ENCODE data around the gene ZMYND12. TPM values are rescaled to one million over a fixed set of nuclear protein-coding genes. Genes with fewer than 3 reads are reported as not detected.

ZMYND12 gene
- total and polyA plus RNA-seq, 2 donors from 2014 or later, result 1.9 to 17.7 TPM

GRCh38 chr1:42442662-42443061, 13.2 kb downstream of the ZMYND12 start:
- H3K27ac ChIP-seq (ENCODE audit: low read depth in 2 of 2, low read length in 2 of 2), result no peak overlapping the region
- no peaks in the 10 kb centered on the region for H3K4me1 ChIP-seq (ENCODE audit: control insufficient read depth in 2 of 3, insufficient read depth in 2 of 3, low read depth in 1 of 3, low read length in 3 of 3)
- no peaks in the 10 kb centered on the region for H3K27me3 ChIP-seq (ENCODE audit: control insufficient read depth, insufficient read depth, low read length)
- DNase-seq, result no peak
- H3K36me3 ChIP-seq (ENCODE audit: control insufficient read depth in 2 of 3, insufficient read depth in 3 of 3, low read length in 3 of 3), result no peaks in the 10 kb centered on the region
- intact Hi-C loops (cut with DNase I), result no loop called here
- no peak overlapping the region for H3K9ac ChIP-seq (ENCODE audit: low read length in 3 of 3)
- TF ChIP-seq, protein P1, sequence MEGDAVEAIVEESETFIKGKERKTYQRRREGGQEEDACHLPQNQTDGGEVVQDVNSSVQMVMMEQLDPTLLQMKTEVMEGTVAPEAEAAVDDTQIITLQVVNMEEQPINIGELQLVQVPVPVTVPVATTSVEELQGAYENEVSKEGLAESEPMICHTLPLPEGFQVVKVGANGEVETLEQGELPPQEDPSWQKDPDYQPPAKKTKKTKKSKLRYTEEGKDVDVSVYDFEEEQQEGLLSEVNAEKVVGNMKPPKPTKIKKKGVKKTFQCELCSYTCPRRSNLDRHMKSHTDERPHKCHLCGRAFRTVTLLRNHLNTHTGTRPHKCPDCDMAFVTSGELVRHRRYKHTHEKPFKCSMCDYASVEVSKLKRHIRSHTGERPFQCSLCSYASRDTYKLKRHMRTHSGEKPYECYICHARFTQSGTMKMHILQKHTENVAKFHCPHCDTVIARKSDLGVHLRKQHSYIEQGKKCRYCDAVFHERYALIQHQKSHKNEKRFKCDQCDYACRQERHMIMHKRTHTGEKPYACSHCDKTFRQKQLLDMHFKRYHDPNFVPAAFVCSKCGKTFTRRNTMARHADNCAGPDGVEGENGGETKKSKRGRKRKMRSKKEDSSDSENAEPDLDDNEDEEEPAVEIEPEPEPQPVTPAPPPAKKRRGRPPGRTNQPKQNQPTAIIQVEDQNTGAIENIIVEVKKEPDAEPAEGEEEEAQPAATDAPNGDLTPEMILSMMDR (IDR thresholded peaks at IDR 0.05; ENCODE audit: borderline replicate concordance, extremely low read depth, insufficient read depth), result no peak
- no peak overlapping the region for H3K4me3 ChIP-seq (ENCODE audit: low read length in 3 of 3)
- no peaks in the 10 kb centered on the region for H3K9me3 ChIP-seq (ENCODE audit: control insufficient read depth in 2 of 3, insufficient read depth in 1 of 3, low read length in 3 of 3)
- no peak for FAIRE-seq

- H3K36me3 ChIP-seq (ENCODE audit: control insufficient read depth in 2 of 3, insufficient read depth in 3 of 3, low read length in 3 of 3), result peaks cover 0 to 6% (median under 1%) of the 10 kb centered on the region in 3 donors
- H3K27me3 ChIP-seq (ENCODE audit: control insufficient read depth, insufficient read depth, low read length), result no peaks in the 10 kb centered on the region
- DNase-seq (no peak), FAIRE-seq (no peak)
- H3K4me1 ChIP-seq (ENCODE audit: control insufficient read depth in 2 of 3, insufficient read depth in 2 of 3, low read depth in 1 of 3, low read length in 3 of 3), result no peaks in the 10 kb centered on the region
- no peak overlapping the region for H3K9ac ChIP-seq (ENCODE audit: low read length in 3 of 3)
- no peak overlapping the region for H3K4me3 ChIP-seq (ENCODE audit: low read length in 3 of 3)
- H3K27ac ChIP-seq (ENCODE audit: low read depth in 2 of 2, low read length in 2 of 2), result no peak overlapping the region
- H3K9me3 ChIP-seq (ENCODE audit: control insufficient read depth in 2 of 3, insufficient read depth in 1 of 3, low read length in 3 of 3), result no peaks in the 10 kb centered on the region
- intact Hi-C loops (cut with DNase I), result no loop called here
- TF ChIP-seq, protein P1 (IDR thresholded peaks at IDR 0.05; ENCODE audit: borderline replicate concordance, extremely low read depth, insufficient read depth), result no peak
Observed at GRCh38 chr1:42439940-42440339, 15.9 kb downstream of the ZMYND12 start.

DNA sequence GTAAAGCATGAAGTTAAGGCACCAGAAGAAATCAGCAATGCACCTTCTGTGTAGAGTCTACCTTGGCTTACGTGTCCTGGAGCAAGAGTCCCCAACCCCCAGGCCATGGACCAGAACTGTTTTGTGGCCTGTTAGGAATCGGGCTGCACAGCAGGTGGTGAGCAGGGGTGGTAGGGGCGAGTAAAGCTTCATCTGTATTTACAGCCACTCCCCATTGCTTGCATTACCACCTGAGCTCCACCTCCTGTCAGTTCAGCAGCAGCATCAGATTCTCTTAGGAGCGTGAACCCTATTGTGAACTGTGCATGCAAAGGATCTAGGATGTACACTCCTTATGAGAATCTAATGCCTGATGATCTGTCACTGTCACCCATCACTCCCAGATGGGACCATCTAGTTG, 21.5 kb downstream of the ZMYND12 start:
- FAIRE-seq (no peak), DNase-seq (no peak)
- intact Hi-C loops (cut with DNase I), result no loop called here
- no peaks in the 10 kb centered on the region for H3K4me1 ChIP-seq (ENCODE audit: control insufficient read depth in 2 of 3, insufficient read depth in 2 of 3, low read depth in 1 of 3, low read length in 3 of 3)
- peaks cover 0 to 9% (median 6%) of the 10 kb centered on the region in 3 donors for H3K36me3 ChIP-seq (ENCODE audit: control insufficient read depth in 2 of 3, insufficient read depth in 3 of 3, low read length in 3 of 3)
- H3K9me3 ChIP-seq (ENCODE audit: control insufficient read depth in 2 of 3, insufficient read depth in 1 of 3, low read length in 3 of 3), result no peaks in the 10 kb centered on the region
- H3K27ac ChIP-seq (ENCODE audit: low read depth in 2 of 2, low read length in 2 of 2), result no peak overlapping the region
- TF ChIP-seq, protein P1 (IDR thresholded peaks at IDR 0.05; ENCODE audit: borderline replicate concordance, extremely low read depth, insufficient read depth), result no peak
- H3K4me3 ChIP-seq (ENCODE audit: low read length in 3 of 3), result no peak overlapping the region
- H3K27me3 ChIP-seq (ENCODE audit: control insufficient read depth, insufficient read depth, low read length), result no peaks in the 10 kb centered on the region
- H3K9ac ChIP-seq (ENCODE audit: low read length in 3 of 3), result no peak overlapping the region

DNA sequence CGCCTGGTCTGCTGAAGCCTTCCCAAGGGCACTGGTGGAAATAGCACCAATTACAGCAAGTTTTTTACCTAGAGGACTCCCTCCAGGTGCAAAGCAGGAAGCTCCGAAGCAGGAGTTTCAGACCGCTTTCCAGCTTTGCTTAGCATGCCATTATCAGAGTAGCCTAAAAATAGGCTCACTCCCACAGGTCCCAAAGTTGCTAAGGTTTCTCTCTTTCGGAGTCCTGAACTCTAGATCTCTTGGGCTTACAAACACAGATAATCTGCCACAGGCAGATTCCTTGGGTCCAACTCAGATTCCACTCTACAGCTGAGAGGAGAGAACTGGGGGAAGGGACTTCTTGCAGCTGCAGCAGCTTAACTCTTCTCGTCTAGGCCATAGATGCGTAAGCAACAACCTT, 22.5 kb downstream of the ZMYND12 start:
- Histone ChIP-seq H3K27me3 (ENCODE audit: control insufficient read depth, insufficient read depth, low read length) (no peaks in the 10 kb centered on the region), H3K27ac (ENCODE audit: low read depth in 2 of 2, low read length in 2 of 2) (no peak overlapping the region), H3K9ac (ENCODE audit: low read length in 3 of 3) (no peak overlapping the region), H3K36me3 (ENCODE audit: control insufficient read depth in 2 of 3, insufficient read depth in 3 of 3, low read length in 3 of 3) (peaks cover 0 to 9% (median 6%) of the 10 kb centered on the region in 3 donors), H3K4me3 (ENCODE audit: low read length in 3 of 3) (no peak overlapping the region), H3K9me3 (ENCODE audit: control insufficient read depth in 2 of 3, insufficient read depth in 1 of 3, low read length in 3 of 3) (no peaks in the 10 kb centered on the region), H3K4me1 (ENCODE audit: control insufficient read depth in 2 of 3, insufficient read depth in 2 of 3, low read depth in 1 of 3, low read length in 3 of 3) (no peaks in the 10 kb centered on the region)
- no peak for DNase-seq
- intact Hi-C loops (cut with DNase I), result no loop called here
- FAIRE-seq, result no peak
- TF ChIP-seq, protein P1 (IDR thresholded peaks at IDR 0.05; ENCODE audit: borderline replicate concordance, extremely low read depth, insufficient read depth), result no peak
